GM23248 (cell line): Measurements from ENCODE around the gene EIF1AY. TPM values are rescaled to one million over a fixed set of nuclear protein-coding genes. Genes with fewer than 3 reads are reported as not detected.

Experiments used
- DNase-seq: peaks from one replicate; pipeline ENCODE4 v3.0.0-alpha.2; 2015
- H2AFZ ChIP-seq: fragments of 200-600 bp; sonication (generic); 2 replicates; pipeline ENCODE4 v1.6.1; 2016; ENCODE audit warnings: antibody characterized with exemption
- H3F3A ChIP-seq: fragments of 200-600 bp; sonication (generic); 2 replicates; pipeline ENCODE4 v1.6.1; 2016; ENCODE audit warnings: mild to moderate bottlenecking, antibody characterized with exemption, mixed run types; ENCODE audit not compliant: insufficient read depth
- H3K27ac ChIP-seq: fragments of 200-600 bp; sonication (generic); 2 replicates; pipeline ENCODE4 v1.5.1; 2016; ENCODE audit warnings: mild to moderate bottlenecking
- H3K27me3 ChIP-seq: fragments of 200-600 bp; sonication (generic); replicated peaks from 2 replicates; pipeline ENCODE4 v1.6.1; 2016; ENCODE audit warnings: mild to moderate bottlenecking; ENCODE audit not compliant: insufficient read depth
- H3K36me3 ChIP-seq: fragments of 200-600 bp; sonication (generic); 2 replicates; pipeline ENCODE4 v1.6.1; 2016; ENCODE audit warnings: low read depth, mild to moderate bottlenecking
- H3K4me1 ChIP-seq: fragments of 200-600 bp; sonication (generic); 2 replicates; pipeline ENCODE4 v1.6.1; 2016; ENCODE audit warnings: mild to moderate bottlenecking; ENCODE audit not compliant: insufficient read depth
- H3K4me2 ChIP-seq: fragments of 200-600 bp; sonication (generic); one replicate; pipeline ENCODE4 v1.6.1; 2016; ENCODE audit warnings: mild to moderate bottlenecking; ENCODE audit not compliant: unreplicated experiment
- H3K4me3 ChIP-seq: fragments of 200-600 bp; sonication (generic); 2 replicates; pipeline ENCODE4 v1.5.1; 2016; ENCODE audit warnings: mild to moderate bottlenecking
- H3K79me2 ChIP-seq: fragments of 200-600 bp; sonication (generic); 2 replicates; pipeline ENCODE4 v1.6.1; 2016; ENCODE audit warnings: mild to moderate bottlenecking; ENCODE audit not compliant: insufficient read depth
- H3K9ac ChIP-seq: fragments of 200-600 bp; sonication (generic); 2 replicates; pipeline ENCODE4 v1.6.1; 2016; ENCODE audit warnings: mild to moderate bottlenecking
- H3K9me2 ChIP-seq: fragments of 200-600 bp; sonication (generic); 2 replicates; pipeline ENCODE4 v1.6.1; 2016; ENCODE audit warnings: mixed run types, mild to moderate bottlenecking, moderate library complexity; ENCODE audit not compliant: insufficient read depth
- H3K9me3 ChIP-seq: fragments of 200-600 bp; sonication (generic); one replicate; pipeline ENCODE4 v1.6.1; 2017; ENCODE audit warnings: low read depth
- H4K20me1 ChIP-seq: fragments of 200-600 bp; sonication (generic); 2 replicates; pipeline ENCODE4 v1.6.0; 2016; ENCODE audit not compliant: insufficient read depth
- EZH2 ChIP-seq: fragments of 200-600 bp; sonication (generic); IDR thresholded peaks from 2 replicates; pipeline ENCODE4 v1.6.1; 2018; ENCODE audit warnings: antibody characterized with exemption, mild to moderate bottlenecking; ENCODE audit not compliant: insufficient read depth, poor library complexity, severe bottlenecking
- EZH2phosphoT487 ChIP-seq: fragments of 200-600 bp; sonication (generic); IDR thresholded peaks from 2 replicates; pipeline ENCODE4 v1.6.1; 2018; ENCODE audit warnings: antibody characterized with exemption, moderate library complexity, mild to moderate bottlenecking, low read depth; ENCODE audit not compliant: insufficient read depth
- WGBS, 2 experiments: methylation state at CpG; one replicate each; pipeline ENCODE4 v1.1.6; 2015 to 2017; ENCODE audit warnings: low lambda C conversion rate in 2 of 2, low coverage in 1 of 2; ENCODE audit errors: missing lambda C conversion rate in 2 of 2; 5-methylcytosine and 5-hydroxymethylcytosine counted together
- in situ Hi-C: fragments of 300-500 bp; cut with MboI; formaldehyde crosslinking; loops from 2 replicates; pipeline ENCODE4 v1.15.0; 2020
- polyA plus RNA-seq: library from polyadenylated mRNA; unstranded; fragments of >200 nt; fragmentation: Nextera tagmentation; extraction: Ambion mirVana; gene quantifications from 2 replicates; pipeline ENCODE4 v1.2.1, GENCODE V29; 2016
- total RNA-seq: library from RNA; depleted of rRNA; stranded (reverse); fragments of >200 nt; shearing (Covaris generic); gene quantifications from 2 replicates; pipeline ENCODE4 v1.2.3, GENCODE V29; 2014

The EIF1AY gene
- total and polyA plus RNA-seq, 2 experiments from 2014 or later: 16.4 to 36.0 TPM

- Histone ChIP-seq H3K9me2 (no peaks in the 10 kb centered on the region), H3K4me2 (no peak overlapping the region), H3K27me3 (no peaks in the 10 kb centered on the region), H2AFZ (no peak overlapping the region), H3K9ac (no peak overlapping the region), H3K9me3 (no peaks in the 10 kb centered on the region), H3F3A (no peaks in the 10 kb centered on the region), H3K36me3 (no peaks in the 10 kb centered on the region), H3K4me3 (no peak overlapping the region), H3K79me2 (no peaks in the 10 kb centered on the region), H4K20me1 (no peaks in the 10 kb centered on the region), H3K4me1 (no peaks in the 10 kb centered on the region), H3K27ac (no peak overlapping the region)
- 50 to 58% methylated on average over 2 of the region's 2 CpGs for WGBS, 2 experiments
- no peak for TF ChIP-seq EZH2phosphoT487
- no peak for TF ChIP-seq EZH2
- DNase-seq: no peak
- in situ Hi-C loops: loop anchor here (25.0 kb wide), 1 partner anchor 819 kb away; the partner anchor contains the start of gene KDM5D
Measured at GRCh38 chrY:20555820-20556219, 19.8 kb upstream of the EIF1AY start.

GRCh38 chrY:20558677-20559076, 16.9 kb upstream of the EIF1AY start:
- H4K20me1 ChIP-seq: no peaks in the 10 kb centered on the region
- H3K27ac ChIP-seq: no peak overlapping the region
- DNase-seq: peak; percentile 49
- H3K79me2 ChIP-seq: no peaks in the 10 kb centered on the region
- in situ Hi-C loops: loop anchor here (25.0 kb wide), 1 partner anchor 821 kb away; the partner anchor contains the start of gene KDM5D
- no peaks in the 10 kb centered on the region for H3F3A ChIP-seq
- no peak overlapping the region for H3K9ac ChIP-seq
- no peaks in the 10 kb centered on the region for H3K27me3 ChIP-seq
- H3K4me2 ChIP-seq: no peak overlapping the region
- H3K4me1 ChIP-seq: no peaks in the 10 kb centered on the region
- TF ChIP-seq EZH2phosphoT487 (no peak), EZH2 (no peak)
- no peak overlapping the region for H3K4me3 ChIP-seq
- no peaks in the 10 kb centered on the region for H3K9me2 ChIP-seq
- no peaks in the 10 kb centered on the region for H3K9me3 ChIP-seq
- WGBS, 2 experiments: 0 to 5% methylated on average over 1 to 2 of the region's 2 CpGs
- no peaks in the 10 kb centered on the region for H3K36me3 ChIP-seq
- no peak overlapping the region for H2AFZ ChIP-seq

- no peak overlapping the region for H3K4me2 ChIP-seq
- no peaks in the 10 kb centered on the region for H4K20me1 ChIP-seq
- H3K9me3 ChIP-seq: no peaks in the 10 kb centered on the region
- no peaks in the 10 kb centered on the region for H3F3A ChIP-seq
- no peak overlapping the region for H2AFZ ChIP-seq
- no peaks in the 10 kb centered on the region for H3K27me3 ChIP-seq
- 33 to 64% methylated on average over 1 to 2 of the region's 2 CpGs for WGBS, 2 experiments
- H3K9me2 ChIP-seq: no peaks in the 10 kb centered on the region
- no peaks in the 10 kb centered on the region for H3K79me2 ChIP-seq
- TF ChIP-seq EZH2phosphoT487: no peak
- no peak for TF ChIP-seq EZH2
- no peaks in the 10 kb centered on the region for H3K4me1 ChIP-seq
- in situ Hi-C loops: loop anchor here (25.0 kb wide), 1 partner anchor 823 kb away; the partner anchor contains the start of gene KDM5D
- no peak overlapping the region for H3K9ac ChIP-seq
- no peaks in the 10 kb centered on the region for H3K36me3 ChIP-seq
- no peak overlapping the region for H3K4me3 ChIP-seq
- H3K27ac ChIP-seq: no peak overlapping the region
- no peak for DNase-seq
Measured at GRCh38 chrY:20559873-20560512, 15.6 kb upstream of the EIF1AY start.

GRCh38 chrY:20571306-20571705, 4.3 kb upstream of the EIF1AY start:
- no peak overlapping the region for H3K4me2 ChIP-seq
- peaks cover 11% of the 10 kb centered on the region; the same call in 1 of the 2 replicates for H3F3A ChIP-seq
- H2AFZ ChIP-seq: no peak overlapping the region
- H3K9ac ChIP-seq: no peak overlapping the region
- peaks cover 20% of the 10 kb centered on the region for H3K79me2 ChIP-seq
- H3K27ac ChIP-seq: no peak overlapping the region
- no peaks in the 10 kb centered on the region for H3K27me3 ChIP-seq
- no peaks in the 10 kb centered on the region for H3K9me2 ChIP-seq
- TF ChIP-seq EZH2phosphoT487 (no peak), EZH2 (no peak)
- WGBS, 2 experiments: 87 to 91% methylated on average over 3 of the region's 3 CpGs
- no peaks in the 10 kb centered on the region for H3K36me3 ChIP-seq
- in situ Hi-C loops: loop anchor here (25.0 kb wide), 1 partner anchor 834 kb away; the partner anchor contains the start of gene KDM5D
- no peaks in the 10 kb centered on the region for H3K9me3 ChIP-seq
- H3K4me1 ChIP-seq: peaks cover 5% of the 10 kb centered on the region
- DNase-seq: no peak
- no peak overlapping the region for H3K4me3 ChIP-seq
- no peaks in the 10 kb centered on the region for H4K20me1 ChIP-seq
